Fibroblast of lung (primary cell): ENCODE measurements around the gene FAM120AOS. TPM values are rescaled to one million over a fixed set of nuclear protein-coding genes. Genes with fewer than 3 reads are reported as not detected.
A peak's percentile ranks its signal among the peaks of the same experiment; 100 is the strongest.

Experiments used
- DNase-seq, 2 donors: peaks; one replicate each; pipeline versions ENCODE4 v3.0.0 to v3.0.0-alpha.2; 2010; ENCODE audit warnings: low read depth in 2 of 2
- H2AFZ ChIP-seq: 2 replicates; pipeline ENCODE4 v1.5.1; 2012; ENCODE audit warnings: low read length, control low read depth, inconsistent platforms
- H3K27ac ChIP-seq: 2 replicates; pipeline ENCODE4 v1.5.1; 2011; ENCODE audit warnings: low read length, control low read depth; ENCODE audit not compliant: insufficient read depth
- H3K27me3 ChIP-seq: 2 replicates; pipeline ENCODE4 v1.5.1; 2011; ENCODE audit warnings: mild to moderate bottlenecking, low read length; ENCODE audit not compliant: control insufficient read depth, insufficient read depth
- H3K36me3 ChIP-seq: 2 replicates; pipeline ENCODE4 v1.5.1; 2011; ENCODE audit warnings: low read length; ENCODE audit not compliant: control insufficient read depth, insufficient read depth
- H3K4me1 ChIP-seq: 2 replicates; pipeline ENCODE4 v1.5.1; 2011; ENCODE audit warnings: low read length; ENCODE audit not compliant: control insufficient read depth, insufficient read depth; ENCODE audit errors: extremely low read depth
- H3K4me2 ChIP-seq: 2 replicates; pipeline ENCODE4 v1.5.1; 2011; ENCODE audit warnings: low read length, control low read depth; ENCODE audit not compliant: insufficient read depth; ENCODE audit errors: extremely low read depth
- H3K4me3 ChIP-seq, 4 experiments: fragments of 200-600 bp in 1 of 4; sonication (generic) in 1 of 4; replicated peaks in 1 of 4; 2 replicates each; pipeline ENCODE4 v1.5.1; 2011 to 2016; ENCODE audit warnings: low read length in 4 of 4, low read depth in 3 of 4, mild to moderate bottlenecking in 3 of 4, control low read depth in 2 of 4, inconsistent platforms in 1 of 4, mixed read lengths in 1 of 4; ENCODE audit not compliant: insufficient read depth in 1 of 4; ENCODE audit errors: control extremely low read depth in 1 of 4
- H3K79me2 ChIP-seq: 2 replicates; pipeline ENCODE4 v1.5.1; 2012; ENCODE audit warnings: mild to moderate bottlenecking, low read length, inconsistent platforms; ENCODE audit not compliant: control insufficient read depth, insufficient read depth
- H3K9ac ChIP-seq: 2 replicates; pipeline ENCODE4 v1.5.1; 2011; ENCODE audit warnings: mild to moderate bottlenecking, low read length, control low read depth; ENCODE audit not compliant: insufficient read depth
- H3K9me3 ChIP-seq: 2 replicates; pipeline ENCODE4 v1.5.1; 2012; ENCODE audit warnings: low read depth, low read length; ENCODE audit not compliant: control insufficient read depth, insufficient read depth
- H4K20me1 ChIP-seq: 2 replicates; pipeline ENCODE4 v1.5.1; 2011; ENCODE audit warnings: low read length; ENCODE audit not compliant: control insufficient read depth, insufficient read depth; ENCODE audit errors: extremely low read depth
- CTCF ChIP-seq, 2 donors: IDR thresholded peaks in 1 of 2; conservative IDR thresholded peaks in 1 of 2; 1 replicate in 1 of 2; 2 replicates in 1 of 2; pipeline ENCODE4 v1.5.1; 2011 to 2012; ENCODE audit warnings: low read length in 2 of 2, control low read depth in 1 of 2, inconsistent platforms in 1 of 2, low read depth in 1 of 2, mild to moderate bottlenecking in 1 of 2
- EZH2 ChIP-seq: IDR thresholded peaks from 2 replicates; pipeline ENCODE4 v1.5.1; 2012; ENCODE audit warnings: low read length, control low read depth, mild to moderate bottlenecking; ENCODE audit errors: missing control alignments
- polyA plus RNA-seq, 2 donors: library from polyadenylated mRNA; depleted of rRNA in 1 of 2; stranded (reverse) in 1 of 2; unstranded in 1 of 2; fragments of >200 nt; gene quantifications; 2 replicates each; pipeline ENCODE4 v1.2.1, GENCODE V29; 2011 to 2012; ENCODE audit warnings: missing spikeins in 1 of 2
- total RNA-seq: library from RNA; depleted of rRNA; stranded (reverse); fragments of >200 nt; gene quantifications from 2 replicates; pipeline ENCODE4 v1.2.1, GENCODE V29; 2014

FAM120AOS gene
- total and polyA plus RNA-seq, 2 donors (not counting 1 experiment from before 2014, with no cell fraction given), result 38.8 to 44.1 TPM

DNA sequence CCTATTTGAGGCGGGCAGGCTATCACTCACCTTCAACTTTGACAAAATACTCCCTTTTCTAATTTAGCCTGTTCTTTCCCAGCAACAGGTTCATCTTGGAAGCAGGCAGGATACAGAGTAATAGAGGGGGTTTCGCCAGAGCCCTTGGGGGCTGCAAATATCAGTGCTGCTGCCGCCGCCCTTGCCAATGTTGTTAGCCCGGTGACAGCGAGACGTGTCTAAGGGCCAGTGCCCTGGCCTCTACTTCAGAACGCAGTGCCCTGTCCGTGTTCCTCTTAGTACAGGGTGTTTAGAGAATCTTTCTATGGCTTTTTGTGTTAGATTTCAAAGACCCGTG is 703 bp downstream of the FAM120AOS start:
- H3K27me3 ChIP-seq, result no peaks in the 10 kb centered on the region
- TF ChIP-seq EZH2, result no peak
- no peak for TF ChIP-seq CTCF (conservative IDR thresholded peaks at IDR 0.05 in 1 of 2, IDR thresholded peaks at IDR 0.05 in 1 of 2; ENCODE audit: low read depth in 1 of 2, low read length in 2 of 2)
- peaks cover 69% of the 10 kb centered on the region for H3K79me2 ChIP-seq
- H4K20me1 ChIP-seq, result peaks cover 1% of the 10 kb centered on the region
- H3K9me3 ChIP-seq, result no peaks in the 10 kb centered on the region
- H3K36me3 ChIP-seq, result peaks cover 3% of the 10 kb centered on the region
- DNase-seq, result no peak
- H3K4me2 ChIP-seq, result peak overlapping the region; percentile 93
- peak overlapping the region; percentile 66 for H3K27ac ChIP-seq
- H3K4me1 ChIP-seq, result peaks cover 8% of the 10 kb centered on the region
- peak overlapping the region; percentile 84 for H3K9ac ChIP-seq
- H3K4me3 ChIP-seq, result peak overlapping the region; percentile 76 to 95 (median 86)
- H2AFZ ChIP-seq, result no peak overlapping the region

- Histone ChIP-seq H3K27ac (peak overlapping the region; percentile 66), H3K27me3 (no peaks in the 10 kb centered on the region), H3K9ac (peak overlapping the region; percentile 84), H2AFZ (peak overlapping the region; percentile 34), H3K4me1 (peaks cover 8% of the 10 kb centered on the region), H3K36me3 (peaks cover 5% of the 10 kb centered on the region), H3K9me3 (no peaks in the 10 kb centered on the region), H3K79me2 (peaks cover 64% of the 10 kb centered on the region), H3K4me2 (peak overlapping the region; percentile 93), H3K4me3 (peak overlapping the region; percentile 76 to 95 (median 86)), H4K20me1 (no peaks in the 10 kb centered on the region)
- no peak for TF ChIP-seq EZH2
- TF ChIP-seq CTCF (conservative IDR thresholded peaks at IDR 0.05 in 1 of 2, IDR thresholded peaks at IDR 0.05 in 1 of 2; ENCODE audit: low read depth in 1 of 2, low read length in 2 of 2), result no peak
- peak; percentile 24 to 61 for DNase-seq
Measured at GRCh38 chr9:93451849-93452709, 1.3 kb downstream of the FAM120AOS start.

DNA sequence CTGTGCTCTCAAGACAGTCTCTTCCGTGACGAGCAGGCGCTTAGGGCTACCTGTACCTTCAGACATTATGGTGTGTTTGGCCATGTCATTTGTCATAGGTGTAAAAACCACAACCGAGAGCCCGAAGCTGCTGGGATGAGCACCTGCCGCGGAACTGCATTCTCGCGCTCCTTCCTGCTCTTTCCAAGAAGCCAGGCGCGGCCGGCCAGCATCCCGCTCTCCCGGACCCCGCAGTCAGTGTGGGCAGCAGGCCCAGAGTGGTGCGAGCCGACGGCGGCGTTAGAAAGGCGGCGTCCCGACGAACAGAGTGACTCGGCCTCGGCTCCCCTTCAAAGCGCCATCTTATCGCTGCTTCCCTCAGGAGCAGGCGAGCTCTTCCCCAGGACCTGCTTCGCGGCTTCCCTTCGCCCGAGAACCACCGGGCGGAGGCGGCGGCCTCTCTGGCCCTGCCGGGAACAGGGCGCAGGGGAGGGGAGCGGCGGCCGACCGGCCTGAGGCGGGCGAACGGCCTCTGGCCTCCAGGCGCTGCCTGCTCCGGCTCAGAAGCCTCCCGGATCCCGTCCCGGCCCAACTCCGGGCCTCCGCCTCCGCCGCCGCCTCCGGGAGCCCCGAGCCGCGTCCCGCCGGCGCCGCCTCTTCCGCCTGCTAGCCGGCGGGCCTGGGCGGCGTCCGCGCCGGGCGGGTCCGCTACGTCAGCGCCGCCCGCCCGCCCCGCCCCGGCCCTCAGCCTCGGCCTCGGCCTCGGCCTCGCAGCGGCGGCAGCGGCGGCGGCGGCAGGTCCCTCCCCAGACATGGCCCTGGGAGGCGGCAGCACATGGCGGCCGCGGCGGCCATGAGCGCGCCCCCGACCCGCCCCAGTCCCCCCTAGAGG is 2.2 kb downstream of the FAM120AOS start, which contains the start of gene FAM120A:
TSS of gene FAM120A (plus strand) at position 741 of the 871 bp plus-strand sequence. CDS start 231 bp downstream, outside the sequence.
- H3K4me3 ChIP-seq, result peak within 1 kb of the TSS; percentile 92 to 97 (median 94)
- peaks cover 8% of the 10 kb centered on the region for H3K4me1 ChIP-seq
- peak within 1 kb of the TSS; percentile 85 for H2AFZ ChIP-seq
- H3K9ac ChIP-seq, result peak within 1 kb of the TSS; percentile 84
- peak within 1 kb of the TSS; percentile 93 for H3K4me2 ChIP-seq
- DNase-seq, result peak; percentile 69 to 73
- no peaks in the 10 kb centered on the region for H4K20me1 ChIP-seq
- no peak for TF ChIP-seq EZH2
- TF ChIP-seq CTCF (conservative IDR thresholded peaks at IDR 0.05 in 1 of 2, IDR thresholded peaks at IDR 0.05 in 1 of 2; ENCODE audit: low read depth in 1 of 2, low read length in 2 of 2), result no peak
- peaks cover 8% of the 10 kb centered on the region for H3K36me3 ChIP-seq
- H3K27me3 ChIP-seq, result no peaks in the 10 kb centered on the region
- H3K79me2 ChIP-seq, result peaks cover 55% of the 10 kb centered on the region
- H3K9me3 ChIP-seq, result no peaks in the 10 kb centered on the region
- H3K27ac ChIP-seq, result peak within 1 kb of the TSS; percentile 86
